Measurements from ENCODE around the gene ZCCHC24. TPM values are rescaled to one million over a fixed set of nuclear protein-coding genes. Genes with fewer than 3 reads are reported as not detected.

The ZCCHC24 gene
- polyA plus RNA-seq, 3 donors: 19.5 to 27.9 (median 20.9) TPM

DNA sequence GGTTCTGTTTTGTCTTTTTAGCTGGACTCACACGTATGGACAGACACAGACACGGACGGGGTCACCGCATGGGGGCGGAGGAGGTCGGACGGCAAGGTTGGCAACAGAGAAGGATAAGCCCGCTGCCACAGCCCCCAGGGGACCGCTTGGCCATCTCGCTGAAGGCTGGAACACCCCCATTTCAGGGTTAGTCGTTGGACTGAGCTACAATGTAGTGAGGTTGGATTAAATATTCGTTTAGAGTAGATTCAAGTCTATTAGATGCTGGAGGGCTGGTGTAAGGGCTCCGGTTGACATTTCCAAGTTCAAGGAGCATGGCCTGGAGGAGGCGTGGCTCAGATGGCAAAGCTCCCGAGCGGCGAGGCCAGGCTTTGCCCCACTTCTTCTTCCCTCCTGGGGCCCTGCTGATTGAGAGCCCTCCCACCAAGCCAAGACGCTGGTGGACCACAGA lies 62.9 kb downstream of the ZCCHC24 start:
- DNase-seq (ENCODE audit: extremely low read depth in 1 of 11, low read depth in 9 of 11, low spot score in 4 of 11): no peak

DNA sequence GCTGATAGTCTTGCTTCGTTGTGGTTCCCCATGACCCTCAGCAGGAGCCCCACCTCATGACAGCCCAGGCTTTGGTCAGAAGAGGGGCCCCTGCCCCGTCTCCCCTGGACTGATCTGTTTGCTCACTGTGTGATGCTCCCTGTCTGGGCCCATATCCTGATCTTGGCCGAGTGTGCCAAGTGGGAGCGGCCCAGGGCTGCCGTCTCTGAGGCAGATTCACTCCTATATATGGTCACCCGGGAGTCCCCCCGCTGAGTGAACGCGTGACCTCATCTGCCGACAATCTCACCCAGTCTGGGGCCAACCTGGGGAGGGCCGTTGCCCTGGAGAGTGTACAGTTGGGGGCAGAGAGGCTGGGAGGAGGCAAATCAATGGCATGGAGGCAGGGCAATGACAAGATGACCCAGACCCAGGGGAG lies 63.6 kb downstream of the ZCCHC24 start:
- no peak for DNase-seq (ENCODE audit: extremely low read depth in 1 of 11, low read depth in 9 of 11, low spot score in 4 of 11)

DNA sequence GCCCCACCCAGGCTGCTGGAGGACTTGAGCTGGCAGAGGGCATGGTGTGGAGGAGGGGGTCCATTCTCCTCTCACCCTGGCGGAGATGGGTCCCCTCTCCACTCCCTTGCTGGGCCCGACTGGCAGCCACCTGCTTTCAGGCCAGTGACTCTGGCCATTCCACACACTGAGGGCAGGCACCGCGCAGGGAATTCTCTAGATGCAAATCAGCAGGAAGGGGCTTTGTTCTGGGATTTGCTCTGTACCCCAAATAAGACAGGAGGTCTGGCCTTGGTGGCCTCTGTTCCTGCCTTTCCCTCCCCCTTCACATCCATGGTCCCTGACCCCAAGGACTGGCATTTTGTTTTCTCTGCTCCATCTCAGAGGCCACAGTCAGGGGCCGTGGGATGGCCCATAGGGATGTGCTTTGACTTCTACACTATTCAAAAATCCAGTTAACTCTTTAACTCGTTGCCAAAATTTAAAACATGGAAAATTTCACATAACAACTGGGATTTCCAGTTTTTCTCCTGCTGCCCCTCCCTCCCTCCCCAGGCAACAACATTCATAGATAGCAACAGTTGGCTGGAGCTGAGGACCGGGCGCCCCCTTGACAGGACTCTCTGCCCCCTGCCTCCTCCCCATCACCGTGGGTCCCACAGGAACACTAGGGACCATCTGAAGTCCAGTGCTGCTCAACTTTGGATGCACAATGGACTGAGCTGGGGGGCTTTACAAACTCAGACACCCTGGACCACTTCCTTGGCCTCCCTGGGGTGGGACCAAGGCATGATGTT lies 64.3 kb downstream of the ZCCHC24 start:
- no peak for DNase-seq (ENCODE audit: extremely low read depth in 1 of 11, low read depth in 9 of 11, low spot score in 4 of 11)

DNA sequence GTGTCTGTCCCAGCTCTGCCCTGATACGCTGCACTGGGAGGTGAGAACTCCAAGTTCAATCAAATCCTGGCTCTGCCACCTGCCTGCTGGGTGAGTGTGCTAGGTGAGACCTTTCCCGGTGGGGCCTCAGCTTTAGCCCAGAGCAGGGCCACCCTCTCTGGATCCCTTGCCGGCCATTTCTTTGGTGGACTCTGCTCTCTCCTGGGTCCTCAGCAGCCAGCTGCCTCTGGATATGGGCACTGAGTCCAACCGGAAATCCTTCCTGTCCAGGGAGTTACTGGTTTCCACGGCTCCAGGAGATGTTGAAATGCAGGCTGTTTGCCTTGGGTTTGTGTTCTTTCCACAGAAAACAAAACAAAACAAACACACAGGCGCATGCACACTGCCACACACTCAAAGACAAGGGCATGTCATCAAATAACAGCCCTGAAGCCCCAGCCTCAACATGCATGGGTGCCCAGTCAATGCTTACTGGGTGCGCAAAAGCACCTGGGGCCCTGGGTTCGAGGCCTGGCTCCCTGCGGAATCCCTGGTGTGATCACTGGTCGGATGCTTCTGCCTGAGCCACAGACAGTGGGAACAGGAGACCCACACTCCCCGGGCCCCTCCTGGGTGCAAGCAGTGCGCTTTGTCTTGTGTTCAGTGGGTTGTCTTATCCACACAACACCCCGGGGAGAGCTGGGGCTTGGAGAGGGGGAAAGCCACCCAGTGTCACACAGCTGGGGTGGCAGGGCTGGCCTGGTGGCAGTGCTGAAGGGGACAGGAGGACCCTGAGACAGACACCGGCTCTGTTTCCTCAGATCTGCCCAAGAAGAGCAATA lies 65.1 kb downstream of the ZCCHC24 start:
- DNase-seq (ENCODE audit: extremely low read depth in 1 of 11, low read depth in 9 of 11, low spot score in 4 of 11): no peak

DNA sequence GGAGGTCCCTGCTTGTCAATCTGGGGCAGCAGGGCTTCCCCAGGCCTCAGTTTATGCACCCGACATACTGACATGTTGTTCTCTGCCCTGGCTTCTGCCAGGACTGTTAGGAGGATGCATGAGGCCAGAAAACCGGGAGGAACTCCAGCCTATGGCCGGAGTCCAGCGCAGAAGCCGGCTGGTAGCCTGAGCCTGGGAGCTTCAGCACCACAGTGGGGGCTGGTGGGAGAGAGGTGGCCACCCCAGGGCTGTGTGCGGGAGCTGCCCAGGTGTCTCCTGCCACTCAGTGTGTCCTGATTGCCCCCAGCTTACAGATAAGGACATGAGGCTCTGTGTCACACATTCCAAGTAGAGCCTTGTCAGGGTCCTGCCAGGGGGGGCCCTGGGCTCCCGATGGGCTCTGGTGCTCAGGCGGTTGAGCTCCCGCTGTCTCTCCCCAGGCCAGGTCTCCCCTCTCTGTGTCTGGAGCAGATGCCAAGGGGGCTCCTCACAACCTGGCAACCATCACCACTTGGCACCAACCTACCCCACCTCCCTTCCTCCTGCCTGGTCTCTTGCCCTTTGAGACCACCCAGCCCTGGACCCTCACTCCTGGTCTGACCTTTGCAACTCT lies 65.8 kb downstream of the ZCCHC24 start:
- no peak for DNase-seq (ENCODE audit: extremely low read depth in 1 of 11, low read depth in 9 of 11, low spot score in 4 of 11)

DNA sequence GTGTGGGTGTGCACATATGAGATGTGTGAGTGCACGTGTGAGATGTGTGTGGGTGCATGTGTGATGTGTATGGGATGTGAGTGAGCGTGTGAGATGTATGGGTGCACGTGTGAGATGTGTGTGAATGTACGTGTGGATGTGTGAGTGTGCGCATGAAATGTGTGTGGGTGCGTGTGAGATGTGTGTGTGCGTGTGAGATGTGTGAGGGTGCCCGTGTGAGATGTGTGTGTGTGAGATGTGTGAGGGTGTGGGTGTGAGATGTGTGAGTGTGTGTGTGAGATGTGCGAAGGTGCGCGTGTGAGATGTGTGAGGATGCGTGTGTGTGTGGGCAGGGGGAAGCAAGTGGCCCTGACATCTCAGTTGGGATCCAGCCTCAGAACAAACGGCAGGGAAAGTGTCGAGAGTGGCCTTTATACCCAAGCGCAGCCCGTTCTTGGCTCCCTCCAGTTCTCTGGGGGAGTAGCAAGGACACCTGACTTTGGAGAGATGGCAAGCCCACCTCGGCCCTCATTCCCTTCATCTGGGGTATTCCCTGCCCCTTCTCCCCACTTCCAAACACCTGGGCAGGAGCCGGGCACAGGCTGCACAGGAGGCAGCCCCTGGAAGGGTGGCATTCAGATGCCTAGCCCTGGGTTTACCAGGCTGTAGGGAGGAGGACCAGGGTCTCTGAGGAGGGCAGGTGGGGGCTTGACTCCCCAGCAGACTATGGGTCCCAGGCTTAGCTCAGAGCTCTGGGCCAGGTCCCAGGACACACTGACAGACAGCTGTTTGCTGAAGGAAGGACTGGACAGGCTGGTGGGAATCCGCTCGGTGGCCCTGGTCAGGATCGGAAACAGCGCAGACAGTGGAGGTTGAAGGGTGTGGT lies 66.5 kb downstream of the ZCCHC24 start:
- no peak for DNase-seq (ENCODE audit: extremely low read depth in 1 of 11, low read depth in 9 of 11, low spot score in 4 of 11)

DNA sequence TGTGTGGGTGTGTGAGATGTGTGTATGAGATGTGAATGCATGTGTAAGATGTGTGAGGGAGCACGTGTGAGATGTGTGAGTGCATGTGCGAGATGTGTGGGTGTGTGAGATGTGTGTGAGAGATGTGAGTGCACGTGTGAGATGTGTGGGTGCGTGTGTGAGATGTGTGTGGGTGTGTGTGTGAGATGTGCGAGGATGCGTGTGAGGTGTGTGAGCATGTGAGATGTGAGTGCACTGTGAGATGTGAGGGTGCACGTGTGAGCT lies 67.1 kb downstream of the ZCCHC24 start:
- DNase-seq (ENCODE audit: extremely low read depth in 1 of 11, low read depth in 9 of 11, low spot score in 4 of 11): no peak

DNA sequence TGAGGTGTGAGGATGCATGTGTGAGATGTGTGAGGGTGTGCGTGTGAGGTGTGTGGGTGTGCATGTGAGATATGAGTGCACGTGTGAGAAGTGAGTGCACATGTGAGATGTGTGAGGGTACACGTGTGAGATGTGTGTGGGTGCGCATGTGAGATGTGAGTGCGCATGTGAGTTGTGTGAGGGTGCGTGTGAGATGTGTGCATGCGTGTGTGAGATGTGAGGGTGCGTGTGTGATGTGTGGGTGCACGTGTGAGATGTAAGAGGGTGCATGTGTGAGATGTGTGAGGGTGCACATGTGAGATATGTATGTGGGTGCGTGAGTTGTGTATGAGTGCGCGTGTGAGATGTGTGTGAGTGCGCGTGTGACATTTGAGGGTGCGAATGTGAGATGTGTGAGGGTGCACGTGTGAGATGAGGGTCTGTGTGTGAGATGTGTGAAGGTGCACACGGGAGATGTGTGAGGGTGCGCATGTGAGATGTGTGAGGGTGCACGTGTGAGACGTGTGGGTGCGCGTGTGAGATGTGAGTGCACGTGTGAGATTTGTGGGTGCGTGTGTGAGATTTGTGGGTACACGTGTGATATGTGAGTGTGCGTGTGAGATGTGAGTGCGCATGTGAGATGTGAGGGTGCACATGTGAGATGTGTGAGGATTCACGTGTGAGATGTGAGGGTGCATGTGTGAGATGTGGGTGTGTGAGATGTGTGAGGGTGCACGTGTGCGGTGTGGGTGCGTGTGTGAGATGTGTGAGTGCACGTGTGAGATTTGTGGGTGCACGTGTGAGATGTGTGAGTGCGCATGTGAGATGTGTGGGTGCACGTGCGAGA lies 67.7 kb downstream of the ZCCHC24 start:
- no peak for DNase-seq (ENCODE audit: extremely low read depth in 1 of 11, low read depth in 9 of 11, low spot score in 4 of 11)

DNA sequence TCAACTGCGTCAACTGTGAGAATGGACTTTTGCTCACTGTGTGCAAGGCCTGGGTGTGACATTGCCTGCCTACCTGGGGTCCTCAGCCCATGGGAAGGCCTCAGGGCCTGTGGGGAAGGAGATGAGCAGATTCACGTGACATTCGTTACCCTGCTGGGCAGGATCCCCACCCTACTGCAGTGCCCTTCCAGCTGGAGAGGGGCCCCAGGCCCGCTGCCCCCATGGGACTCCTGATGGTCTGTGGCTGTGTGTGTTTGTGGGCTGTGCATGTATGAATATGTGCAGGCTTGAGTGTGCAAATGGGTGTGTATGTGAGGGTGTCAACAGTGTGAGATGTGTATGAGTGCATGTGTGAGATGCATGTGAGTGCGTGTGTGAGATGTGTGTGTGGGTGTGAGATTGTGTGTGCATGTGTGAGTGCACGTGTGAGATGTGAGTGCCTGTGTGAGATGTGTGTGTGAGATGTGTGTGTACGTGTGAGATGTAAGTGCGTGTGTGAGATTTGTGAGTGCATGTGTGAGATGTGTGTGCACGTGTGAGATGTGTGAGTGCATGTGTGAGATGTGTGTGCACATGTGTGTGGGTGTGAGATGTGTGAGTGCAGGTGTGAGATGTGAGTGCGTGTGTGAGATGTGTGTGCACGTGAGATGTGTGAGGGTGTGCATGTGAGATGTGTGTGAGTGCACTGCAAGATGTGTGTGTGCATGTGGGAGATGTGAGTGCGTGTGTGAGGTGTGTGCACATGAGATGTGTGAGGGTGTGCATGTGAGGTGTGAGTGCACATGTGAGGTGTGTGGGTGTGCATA lies 68.5 kb downstream of the ZCCHC24 start:
- DNase-seq (ENCODE audit: extremely low read depth in 1 of 11, low read depth in 9 of 11, low spot score in 4 of 11): no peak

DNA sequence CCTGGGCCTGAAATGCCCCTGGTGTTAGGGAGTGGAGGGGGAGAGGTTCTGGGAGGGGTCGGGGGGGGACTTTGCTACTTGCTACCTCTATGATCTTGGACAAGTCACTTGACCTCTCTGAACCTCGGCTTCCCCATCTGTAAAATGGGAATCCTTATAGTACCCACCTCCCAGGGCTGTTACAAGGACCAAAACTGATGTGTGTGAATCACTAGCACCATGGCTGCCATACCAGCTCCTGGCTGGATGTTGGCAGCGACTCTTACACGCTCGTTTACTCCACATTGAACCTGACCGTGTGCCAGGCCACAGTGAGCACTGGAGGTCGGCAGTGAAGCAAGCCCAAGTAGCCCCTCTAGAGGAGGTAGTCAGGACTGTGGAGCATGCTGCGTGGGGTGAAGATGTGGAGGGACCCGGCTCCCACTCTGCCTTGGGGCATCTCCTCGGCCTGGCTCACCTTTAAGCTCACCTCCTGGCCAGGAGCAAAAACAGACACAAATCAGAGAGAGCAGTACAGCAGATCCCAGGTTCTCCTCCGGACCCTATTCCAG lies 69.3 kb downstream of the ZCCHC24 start:
- no peak for DNase-seq (ENCODE audit: extremely low read depth in 1 of 11, low read depth in 9 of 11, low spot score in 4 of 11)

DNA sequence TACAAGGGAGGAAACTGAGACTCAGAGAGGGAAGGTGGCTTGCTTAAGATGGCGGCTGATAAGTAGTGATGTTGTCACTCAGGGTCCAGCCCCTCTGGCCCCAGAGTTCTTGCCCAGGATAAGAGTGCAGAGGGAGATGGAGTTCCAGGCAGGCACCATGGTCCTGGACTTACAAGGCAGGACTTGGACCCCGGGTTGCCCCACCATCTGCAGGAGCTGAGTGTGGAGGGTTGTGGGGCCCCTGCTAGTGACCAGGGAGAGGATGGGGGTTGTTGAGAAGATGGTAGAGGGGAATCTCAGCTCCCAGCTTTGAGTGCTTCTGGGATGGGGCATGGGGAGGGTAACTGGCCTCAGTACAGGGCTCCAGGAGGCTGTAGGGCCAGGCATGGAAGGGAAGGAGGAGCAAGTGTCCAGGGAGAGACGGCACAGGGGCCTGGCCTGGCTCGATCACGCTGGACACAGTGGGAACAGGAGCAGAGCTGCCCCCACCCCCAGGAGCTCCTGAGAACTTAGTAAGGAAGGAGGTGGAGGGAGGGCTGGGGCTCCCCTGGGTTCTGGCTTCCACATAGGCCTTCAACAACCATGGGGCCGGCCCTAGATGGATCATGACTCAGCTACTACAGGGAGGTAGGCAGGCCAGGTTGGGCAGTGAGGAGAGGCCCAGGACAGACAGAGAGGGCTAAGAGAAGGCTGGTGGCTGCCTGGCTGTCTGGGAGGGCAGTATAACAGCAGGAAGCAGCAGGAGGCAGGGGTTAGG lies 69.9 kb downstream of the ZCCHC24 start:
- DNase-seq (ENCODE audit: extremely low read depth in 1 of 11, low read depth in 9 of 11, low spot score in 4 of 11): no peak

DNA sequence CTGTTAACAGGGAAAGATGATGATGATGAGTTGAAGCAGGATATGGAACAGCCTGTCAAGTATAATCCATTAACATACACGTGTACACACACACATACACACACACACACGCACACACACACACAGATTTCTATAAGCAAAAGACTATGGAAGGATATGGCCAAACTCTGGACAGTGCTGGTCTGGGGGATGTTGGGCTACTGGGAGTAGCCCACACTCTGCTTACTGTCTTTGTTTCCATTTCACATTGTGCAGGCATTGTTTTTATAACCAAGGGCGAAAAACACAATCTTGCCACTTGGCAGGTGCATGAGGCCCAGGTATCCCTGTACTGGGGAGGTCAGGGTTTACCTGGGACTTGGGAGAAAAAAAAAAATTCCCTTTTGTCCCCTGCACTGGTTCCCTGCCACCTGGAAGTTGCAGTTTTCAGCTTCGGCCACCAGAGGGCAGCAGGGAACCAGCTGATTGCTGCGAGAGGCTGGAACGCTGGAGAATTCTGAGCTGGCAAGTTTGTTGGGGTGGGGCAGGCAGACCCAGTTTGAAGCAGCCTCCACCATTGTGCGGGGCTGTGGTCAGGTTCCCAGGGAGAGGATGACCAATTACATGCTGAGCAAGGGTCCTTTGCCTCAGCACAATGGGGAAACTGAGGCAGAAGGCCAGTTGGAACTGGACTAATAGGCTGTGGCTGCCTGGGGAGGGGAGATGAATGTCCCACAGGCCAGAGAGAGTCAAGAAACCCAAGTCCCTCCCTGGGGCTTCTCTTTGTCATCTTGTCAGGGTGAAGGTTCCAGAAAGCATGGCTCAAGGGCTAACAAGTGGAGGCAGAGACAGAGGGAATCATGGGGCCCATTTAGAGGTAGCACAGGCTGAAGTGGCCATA lies 70.9 kb downstream of the ZCCHC24 start:
- peak; percentile 43 to 71 (median 60) for DNase-seq (ENCODE audit: extremely low read depth in 1 of 11, low read depth in 9 of 11, low spot score in 4 of 11)

DNA sequence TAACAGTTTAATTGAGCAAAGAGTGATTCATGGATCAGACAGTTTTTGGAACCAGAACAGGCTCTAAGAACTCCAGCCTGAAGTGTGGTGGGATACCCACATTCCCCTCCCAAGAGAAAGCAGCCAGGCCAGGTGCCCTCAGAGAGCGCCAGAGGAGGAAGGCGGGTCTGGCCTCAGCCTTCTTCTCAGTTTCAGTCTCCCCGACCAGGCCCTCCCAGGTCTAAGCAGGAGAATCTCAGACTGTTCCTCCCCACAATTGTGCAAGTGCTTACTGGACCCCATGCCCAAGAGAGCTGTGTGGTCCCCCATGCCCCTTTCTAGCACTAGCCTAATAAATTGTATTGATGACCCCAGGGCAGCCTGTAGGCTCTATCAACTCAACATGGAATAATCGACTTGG lies 72.6 kb downstream of the ZCCHC24 start:
- DNase-seq (ENCODE audit: extremely low read depth in 1 of 11, low read depth in 9 of 11, low spot score in 4 of 11): no peak

DNA sequence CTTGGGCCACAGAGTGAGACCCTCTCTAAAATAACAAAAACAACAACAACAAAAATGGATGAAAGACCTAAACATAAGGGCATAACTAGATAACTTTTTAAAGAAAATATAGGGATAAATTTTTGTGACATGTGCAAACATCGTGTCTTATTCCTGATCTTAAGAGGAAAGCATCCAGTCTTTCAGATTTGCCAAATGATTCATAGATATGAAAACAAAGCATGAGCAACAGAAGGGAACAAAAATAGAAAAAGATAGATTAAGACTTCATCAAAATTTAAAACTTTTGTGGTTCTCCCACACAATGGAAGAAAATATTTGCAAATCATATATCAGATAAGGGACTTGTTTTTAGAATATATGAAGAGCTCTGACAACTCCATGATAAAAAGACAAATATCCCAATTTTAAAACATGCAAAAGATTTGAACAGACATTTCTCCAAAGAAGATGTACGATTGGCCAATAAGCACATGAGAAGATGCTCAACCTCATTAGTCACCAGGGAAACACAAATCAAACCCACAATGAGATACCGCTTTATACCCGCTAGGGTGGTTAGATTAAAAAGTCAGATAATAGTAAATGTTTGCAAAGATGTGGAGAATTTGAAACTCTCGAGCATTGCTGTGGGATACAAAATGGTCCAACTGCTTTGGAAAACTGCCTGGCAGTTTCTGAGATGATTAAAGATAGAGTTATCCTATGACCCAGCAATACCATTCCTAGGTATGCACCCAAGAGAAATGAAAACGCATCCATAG lies 77.8 kb downstream of the ZCCHC24 start:
- DNase-seq (ENCODE audit: extremely low read depth in 1 of 11, low read depth in 9 of 11, low spot score in 4 of 11): no peak

All from renal cortex interstitium (tissue), 11 donors.